Stomach (tissue), 4 donors: ENCODE data around the gene THADA.

Source experiments
- EP300 ChIP-seq: sonication (generic); formaldehyde crosslinking; IDR thresholded peaks from one replicate; pipeline ENCODE4 v1.6.1; 2017; ENCODE audit warnings: antibody characterized with exemption
- POLR2A ChIP-seq, 4 donors: fragments of 450-650 bp; IDR thresholded peaks; one replicate each; pipeline ENCODE4 v1.6.1; 2016; ENCODE audit warnings: antibody characterized with exemption in 4 of 4, control low read depth in 2 of 4, mild to moderate bottlenecking in 1 of 4, moderate library complexity in 1 of 4
- POLR2AphosphoS5 ChIP-seq, 3 donors: sonication (generic); formaldehyde crosslinking; IDR thresholded peaks; one replicate each; pipeline ENCODE4 v1.6.1; 2016; ENCODE audit warnings: antibody characterized with exemption in 3 of 3
- TF ChIP-seq, protein P1 (sequence below), 7 experiments: fragments of 450-650 bp in 4 of 7; fragments of 200-600 bp in 3 of 7; sonication (generic) in 3 of 7; IDR thresholded peaks; one replicate each; pipeline ENCODE4 v1.5.1; 2016 to 2019; ENCODE audit warnings: antibody characterized with exemption in 7 of 7, control low read depth in 2 of 7, mild to moderate bottlenecking in 1 of 7

DNA sequence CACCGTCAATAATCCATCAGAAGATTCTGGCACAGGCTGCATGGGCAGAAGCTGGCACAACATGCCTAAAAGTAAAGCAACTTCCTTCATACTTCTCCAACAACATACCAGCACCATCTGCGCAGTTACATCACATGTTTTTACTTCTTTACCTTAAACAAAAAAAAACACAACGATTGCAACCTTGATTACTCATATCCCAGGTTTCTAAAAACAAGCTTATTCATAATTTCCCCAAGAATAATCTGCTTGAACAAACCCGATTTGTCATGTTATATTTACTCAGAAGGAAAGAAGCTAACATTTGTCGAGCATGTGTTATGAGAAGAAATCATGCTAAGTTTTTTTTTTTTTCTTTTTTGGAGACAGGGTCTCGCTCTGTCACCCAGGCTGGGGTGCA is 54.7 kb downstream of the THADA start:
- TF ChIP-seq, protein P1, sequence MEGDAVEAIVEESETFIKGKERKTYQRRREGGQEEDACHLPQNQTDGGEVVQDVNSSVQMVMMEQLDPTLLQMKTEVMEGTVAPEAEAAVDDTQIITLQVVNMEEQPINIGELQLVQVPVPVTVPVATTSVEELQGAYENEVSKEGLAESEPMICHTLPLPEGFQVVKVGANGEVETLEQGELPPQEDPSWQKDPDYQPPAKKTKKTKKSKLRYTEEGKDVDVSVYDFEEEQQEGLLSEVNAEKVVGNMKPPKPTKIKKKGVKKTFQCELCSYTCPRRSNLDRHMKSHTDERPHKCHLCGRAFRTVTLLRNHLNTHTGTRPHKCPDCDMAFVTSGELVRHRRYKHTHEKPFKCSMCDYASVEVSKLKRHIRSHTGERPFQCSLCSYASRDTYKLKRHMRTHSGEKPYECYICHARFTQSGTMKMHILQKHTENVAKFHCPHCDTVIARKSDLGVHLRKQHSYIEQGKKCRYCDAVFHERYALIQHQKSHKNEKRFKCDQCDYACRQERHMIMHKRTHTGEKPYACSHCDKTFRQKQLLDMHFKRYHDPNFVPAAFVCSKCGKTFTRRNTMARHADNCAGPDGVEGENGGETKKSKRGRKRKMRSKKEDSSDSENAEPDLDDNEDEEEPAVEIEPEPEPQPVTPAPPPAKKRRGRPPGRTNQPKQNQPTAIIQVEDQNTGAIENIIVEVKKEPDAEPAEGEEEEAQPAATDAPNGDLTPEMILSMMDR (IDR thresholded peaks at IDR 0.05), result no peak
- TF ChIP-seq POLR2AphosphoS5 (IDR thresholded peaks at IDR 0.05), result no peak
- TF ChIP-seq POLR2A (IDR thresholded peaks at IDR 0.05), result no peak
- no peak for TF ChIP-seq EP300
